ENCODE measurements around the gene PHC2.

Gene PHC2

GRCh38 chr1:33349778-33350610 is 80.9 kb downstream of the PHC2 start:
- peak; percentile 86 for DNase-seq (ENCODE audit: low spot score)

- peak; percentile 59 for DNase-seq (ENCODE audit: low spot score)
Observed at GRCh38 chr1:33349081-33349759, 81.7 kb downstream of the PHC2 start.

GRCh38 chr1:33348676-33349080 is 82.2 kb downstream of the PHC2 start:
- no peak for DNase-seq (ENCODE audit: low spot score)

- DNase-seq (ENCODE audit: low spot score): no peak
Observed at GRCh38 chr1:33348194-33348593, 82.7 kb downstream of the PHC2 start.

GRCh38 chr1:33347650-33347992 is 83.3 kb downstream of the PHC2 start:
- DNase-seq (ENCODE audit: low spot score): no peak

- DNase-seq (ENCODE audit: low spot score): no peak
Observed at GRCh38 chr1:33346927-33347649, 83.8 kb downstream of the PHC2 start.

GRCh38 chr1:33346533-33346926 is 84.4 kb downstream of the PHC2 start:
- DNase-seq (ENCODE audit: low spot score): no peak

GRCh38 chr1:33344896-33345560 is 85.9 kb downstream of the PHC2 start:
- no peak for DNase-seq (ENCODE audit: low spot score)

DNA sequence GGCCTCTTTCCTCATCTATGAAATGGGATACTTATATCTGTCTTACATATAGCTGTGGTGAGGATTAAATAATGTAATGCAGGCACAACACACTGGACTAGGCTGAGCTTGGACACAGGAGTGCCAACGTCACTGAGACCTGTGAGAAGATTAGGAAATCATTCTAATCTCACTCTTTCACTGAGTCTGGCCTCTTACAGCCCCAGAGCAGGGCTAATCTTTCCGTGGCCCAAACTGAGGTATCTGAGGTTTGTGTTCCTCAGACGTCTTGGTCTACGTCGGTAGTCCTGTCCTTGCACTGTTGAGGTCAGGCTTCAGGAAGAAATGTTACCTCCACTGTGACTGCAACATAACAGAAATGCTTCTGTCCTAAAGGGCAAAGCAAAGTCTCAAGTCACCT is 87.4 kb downstream of the PHC2 start:
- no peak for DNase-seq (ENCODE audit: low spot score)

GRCh38 chr1:33342041-33342723 is 88.7 kb downstream of the PHC2 start:
- DNase-seq (ENCODE audit: low spot score): peak; percentile 21

DNA sequence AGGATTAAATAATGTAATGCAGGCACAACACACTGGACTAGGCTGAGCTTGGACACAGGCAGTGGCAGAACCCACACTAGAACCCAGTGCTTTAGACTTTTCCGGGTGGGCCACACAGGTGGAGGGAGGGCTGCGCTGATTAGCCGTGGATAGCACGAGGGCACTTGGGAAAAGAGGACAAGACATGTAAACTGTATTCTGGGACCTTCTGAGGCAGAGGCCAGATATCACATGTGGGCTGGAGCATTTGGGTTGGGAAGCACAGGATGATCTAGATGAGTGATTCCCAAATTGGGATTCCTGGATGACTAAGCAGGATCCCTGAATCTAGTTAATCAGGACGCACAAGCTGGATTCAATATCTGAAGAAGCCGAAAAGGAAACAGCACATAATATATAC is 89.7 kb downstream of the PHC2 start:
- no peak for DNase-seq (ENCODE audit: low spot score)

DNA sequence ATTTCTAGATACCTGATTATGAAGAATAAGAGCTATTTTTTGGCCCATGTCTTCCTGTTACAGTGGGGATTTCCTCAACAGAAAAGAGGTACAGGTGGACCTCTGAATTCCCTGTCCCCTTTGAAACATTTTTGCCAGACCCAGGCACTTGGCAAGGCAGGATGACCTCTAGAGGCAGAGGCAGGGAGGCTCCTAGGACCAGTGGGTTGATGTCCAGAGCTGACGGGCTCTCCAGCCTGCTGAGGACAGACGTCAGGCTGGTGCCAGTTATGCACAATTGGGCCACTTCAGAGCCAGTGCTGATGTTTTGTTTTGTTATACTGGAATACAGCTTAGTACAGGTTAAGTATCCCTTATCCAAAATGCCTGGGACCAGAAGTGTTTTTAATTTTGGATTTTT is 91.5 kb downstream of the PHC2 start:
- no peak for DNase-seq (ENCODE audit: low spot score)

GRCh38 chr1:33338440-33339211 is 92.3 kb downstream of the PHC2 start:
- DNase-seq (ENCODE audit: low spot score): no peak

DNA sequence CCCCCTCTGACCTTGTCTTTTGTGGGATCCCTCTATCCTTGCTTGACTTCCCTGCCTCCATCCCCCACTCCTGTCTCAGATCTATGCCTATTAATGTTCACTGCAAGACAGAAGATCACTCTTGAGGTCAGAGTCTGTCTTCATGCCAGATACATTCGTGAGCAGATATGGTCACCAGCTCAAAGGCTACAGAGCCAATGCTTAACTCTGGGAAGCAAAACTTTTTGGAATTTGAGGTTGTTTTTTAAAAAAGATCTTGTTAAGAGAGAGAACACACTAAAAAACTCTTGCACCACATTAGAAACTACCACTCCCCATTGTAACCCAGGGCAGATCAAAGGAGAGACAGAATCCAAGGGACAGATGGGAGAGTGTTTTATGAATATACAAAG is 92.9 kb downstream of the PHC2 start:
- no peak for DNase-seq (ENCODE audit: low spot score)

DNA sequence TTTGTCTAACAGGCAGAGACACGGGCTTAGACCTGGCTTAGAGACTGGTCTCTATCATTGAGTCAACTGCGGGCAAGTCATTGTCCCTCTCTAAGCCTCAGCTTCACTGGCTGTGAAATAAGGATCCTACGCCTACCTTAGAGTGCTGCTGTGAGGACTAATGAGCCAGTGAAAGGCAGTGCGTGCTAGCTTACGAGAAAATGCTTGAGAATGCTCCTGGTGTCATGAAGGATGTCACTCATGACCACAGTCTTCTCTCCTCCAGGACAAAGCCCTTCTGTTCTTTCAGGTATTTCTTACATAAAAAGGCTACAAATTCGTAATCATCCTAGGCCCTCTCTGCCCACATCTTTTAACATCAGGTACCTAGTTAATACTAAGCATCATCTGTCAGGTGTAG is 93.5 kb downstream of the PHC2 start:
- DNase-seq (ENCODE audit: low spot score): no peak

- no peak for DNase-seq (ENCODE audit: low spot score)
Observed at GRCh38 chr1:33336580-33336979, 94.3 kb downstream of the PHC2 start.

DNA sequence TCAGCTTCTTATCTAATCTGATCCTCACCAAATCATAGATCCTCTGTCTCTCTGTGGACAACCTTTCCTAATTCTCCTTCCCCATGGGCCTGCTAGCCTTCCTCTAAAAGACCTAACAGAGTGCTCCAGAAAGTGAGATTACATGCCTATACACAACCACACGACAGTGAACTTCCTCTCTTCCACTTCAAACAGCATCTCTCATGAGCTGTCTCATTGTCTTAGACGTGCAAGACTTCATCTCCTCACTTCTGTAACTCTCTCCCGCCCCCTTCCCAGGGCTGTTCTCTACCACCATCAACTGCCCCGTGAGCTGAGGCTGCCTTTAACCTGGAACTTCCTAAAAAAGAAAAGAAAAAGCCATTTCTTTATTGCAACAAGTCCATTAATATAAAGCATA is 95.9 kb downstream of the PHC2 start:
- no peak for DNase-seq (ENCODE audit: low spot score)

GRCh38 chr1:33334081-33334552 is 96.8 kb downstream of the PHC2 start:
- no peak for DNase-seq (ENCODE audit: low spot score)

DNA sequence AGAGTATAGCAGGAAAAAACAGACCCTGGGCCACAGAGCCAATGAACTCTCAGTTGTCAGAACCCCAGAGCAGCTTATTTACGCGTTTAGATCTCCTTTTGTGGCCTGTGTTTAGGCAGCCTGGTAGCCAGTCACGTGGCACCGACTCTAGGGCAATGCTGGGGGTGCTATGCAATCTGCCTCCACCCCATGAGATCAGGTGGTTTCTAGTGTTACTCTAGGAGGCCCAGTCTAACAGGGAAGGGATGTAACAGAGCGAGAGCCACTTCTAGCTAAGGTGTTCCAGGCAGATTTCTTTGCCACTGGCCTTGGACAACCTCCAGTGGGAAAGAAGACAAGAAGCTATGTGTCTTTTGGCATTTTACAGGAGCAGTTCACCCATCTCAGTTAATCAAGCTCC is 98.0 kb downstream of the PHC2 start:
- DNase-seq (ENCODE audit: low spot score): no peak

GRCh38 chr1:33332357-33332789 is 98.5 kb downstream of the PHC2 start:
- no peak for DNase-seq (ENCODE audit: low spot score)

Data from NAMALWA (cell line).